ENCODE results near the gene LTF.
"Not testable (repeated sequence)": the region's sequence is repeated elsewhere in the genome, so short reads cannot be mapped to it uniquely, and the experiment has no call there.

Gene LTF

DNA sequence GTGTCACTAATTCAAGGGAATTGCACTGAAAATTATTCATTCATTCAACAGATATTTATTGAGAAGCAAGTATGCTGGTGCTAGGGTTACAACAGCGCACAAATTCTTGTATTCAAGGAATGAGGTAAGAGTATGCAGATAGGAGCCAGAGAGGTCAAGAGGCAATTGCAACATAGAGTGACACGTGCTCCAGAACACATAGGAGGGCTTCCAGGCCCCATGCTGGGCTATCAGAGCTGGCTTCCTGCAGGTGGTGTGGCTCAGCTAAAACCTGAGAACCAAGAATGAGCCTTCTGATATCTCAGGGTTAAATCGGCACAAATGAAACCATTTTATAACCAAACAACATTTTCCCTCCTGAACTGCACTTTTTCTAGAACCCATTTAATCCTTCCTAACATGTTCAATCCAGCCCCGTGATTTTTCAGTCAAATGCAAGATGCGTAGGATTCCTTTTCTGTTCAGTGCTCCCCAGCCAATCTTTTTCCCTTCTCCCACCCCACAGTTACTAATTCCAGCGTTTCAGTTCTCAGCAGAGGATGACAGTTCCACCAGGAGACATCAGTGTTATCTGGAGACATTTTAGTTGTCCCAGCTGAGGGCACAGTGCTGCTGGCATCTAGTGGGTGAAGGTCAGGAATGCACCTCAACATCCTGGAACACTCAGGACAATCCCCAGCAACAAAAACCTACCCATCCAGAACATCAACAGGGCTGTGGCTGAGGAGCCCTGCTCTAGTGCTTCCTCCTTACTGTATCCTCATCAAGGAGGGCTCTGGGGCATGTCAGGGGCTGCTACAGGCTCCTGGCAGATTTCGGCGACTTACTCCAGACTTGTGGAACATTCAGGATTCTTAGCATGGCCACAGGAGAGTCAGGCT is 70.9 kb downstream of the LTF start:
- DNase-seq (ENCODE audit: low read depth), result no peak

DNA sequence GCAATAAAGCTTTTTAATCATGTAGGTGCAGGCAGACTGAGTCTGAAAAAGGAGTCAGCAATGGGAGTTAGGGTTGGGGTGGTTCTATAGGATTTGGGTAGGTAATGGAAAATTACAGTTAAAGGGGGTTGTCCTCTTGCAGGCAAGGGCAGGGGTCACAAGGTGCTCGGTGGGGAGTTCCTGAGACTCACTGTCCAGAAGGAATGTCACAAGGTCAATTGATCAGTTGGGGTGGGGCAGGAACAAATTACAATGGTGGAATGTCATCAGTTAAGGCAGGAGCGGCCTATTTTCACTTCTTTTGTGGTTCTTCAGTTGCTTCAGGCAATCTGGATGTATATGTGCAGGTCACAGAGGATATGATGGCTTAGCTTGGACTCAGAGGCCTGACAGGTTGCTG is 71.7 kb downstream of the LTF start:
- no peak for DNase-seq (ENCODE audit: low read depth)

GRCh38 chr3:46391526-46391925 is 73.2 kb downstream of the LTF start:
- not testable (repeated sequence) for DNase-seq (ENCODE audit: low read depth)

GRCh38 chr3:46389306-46389705 is 75.4 kb downstream of the LTF start:
- no peak for DNase-seq (ENCODE audit: low read depth)

DNA sequence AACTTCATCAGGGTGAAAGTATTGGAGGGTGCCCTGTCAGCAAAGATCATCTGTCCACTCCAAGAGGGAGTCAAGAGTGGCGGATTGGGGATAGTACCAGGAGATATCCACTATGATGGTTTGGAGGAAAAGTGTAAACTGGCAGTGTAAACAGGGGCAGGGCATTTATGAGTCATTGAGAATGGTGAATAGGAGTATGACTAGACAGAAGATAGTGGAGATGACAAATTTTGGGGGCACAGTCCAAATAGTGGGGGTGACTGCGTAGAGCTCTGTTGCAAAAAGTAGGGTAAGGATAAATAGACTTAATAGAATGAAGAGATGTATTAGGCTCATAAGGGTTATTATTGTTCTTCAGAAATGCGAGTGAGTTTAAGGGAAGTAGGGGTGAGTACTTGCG is 75.9 kb downstream of the LTF start:
- not testable (repeated sequence) for DNase-seq (ENCODE audit: low read depth)

- no peak for DNase-seq (ENCODE audit: low read depth)
Measured at GRCh38 chr3:46386205-46386604, 78.5 kb downstream of the LTF start.

All from activated T-cell treated with anti-CD3 and anti-CD28 coated beads for 1 hour (primary cell).